Mesendoderm (in vitro differentiated cells): Measurements from ENCODE around the gene MS4A13.

ENCODE experiments used
- DNase-seq: peaks from one replicate; pipeline ENCODE4 v3.0.0; 2013
- H2AK5ac ChIP-seq: 2 replicates; pipeline ENCODE4 v1.6.1; 2013; ENCODE audit warnings: low read length, inconsistent platforms
- H2BK120ac ChIP-seq: 2 replicates; pipeline ENCODE4 v1.6.1; 2013; ENCODE audit warnings: low read depth, mild to moderate bottlenecking, low read length, moderate library complexity, mixed read lengths
- H2BK15ac ChIP-seq: replicated peaks from 2 replicates; pipeline ENCODE4 v1.6.1; 2013; ENCODE audit warnings: low read depth, mild to moderate bottlenecking, moderate library complexity
- H2BK5ac ChIP-seq: 2 replicates; pipeline ENCODE4 v1.6.1; 2013; ENCODE audit warnings: low read length, inconsistent platforms
- H3K18ac ChIP-seq: 2 replicates; pipeline ENCODE4 v1.6.1; 2013; ENCODE audit warnings: mild to moderate bottlenecking, low read length, mixed read lengths
- H3K23ac ChIP-seq: one replicate; pipeline ENCODE4 v1.6.1; 2013; ENCODE audit warnings: low read length
- H3K27ac ChIP-seq: 2 replicates; pipeline ENCODE4 v1.5.1; 2013; ENCODE audit warnings: low read depth, mild to moderate bottlenecking, inconsistent platforms, low read length, moderate library complexity
- H3K27me3 ChIP-seq: 2 replicates; pipeline ENCODE4 v1.6.1; 2013; ENCODE audit warnings: low read length, control low read depth, mild to moderate bottlenecking, inconsistent platforms; ENCODE audit not compliant: insufficient read depth, poor library complexity
- H3K36me3 ChIP-seq: 2 replicates; pipeline ENCODE4 v1.6.1; 2013; ENCODE audit warnings: low read length, inconsistent platforms; ENCODE audit not compliant: control insufficient read depth, insufficient read depth
- H3K4ac ChIP-seq: one replicate; pipeline ENCODE4 v1.6.1; 2013; ENCODE audit warnings: low read depth, mild to moderate bottlenecking, low read length, moderate library complexity
- H3K4me1 ChIP-seq: 2 replicates; pipeline ENCODE4 v1.6.1; 2013; ENCODE audit warnings: low read depth, low read length, inconsistent platforms; ENCODE audit not compliant: control insufficient read depth
- H3K4me2 ChIP-seq: 2 replicates; pipeline ENCODE4 v1.6.1; 2013; ENCODE audit warnings: low read length
- H3K4me3 ChIP-seq: 2 replicates; pipeline ENCODE4 v1.5.1; 2013; ENCODE audit warnings: mild to moderate bottlenecking, low read length
- H3K56ac ChIP-seq: one replicate; pipeline ENCODE4 v1.6.1; 2013; ENCODE audit warnings: low read length
- H3K79me1 ChIP-seq: 2 replicates; pipeline ENCODE4 v1.6.1; 2013; ENCODE audit warnings: low read length, inconsistent platforms
- H3K79me2 ChIP-seq: 2 replicates; pipeline ENCODE4 v1.6.1; 2013; ENCODE audit warnings: mild to moderate bottlenecking, low read length; ENCODE audit not compliant: control insufficient read depth, insufficient read depth
- H3K9ac ChIP-seq: 2 replicates; pipeline ENCODE4 v1.6.1; 2013; ENCODE audit warnings: low read length, inconsistent platforms
- H4K5ac ChIP-seq: one replicate; pipeline ENCODE4 v1.6.1; 2013; ENCODE audit warnings: low read length
- H4K8ac ChIP-seq: one replicate; pipeline ENCODE4 v1.6.1; 2013; ENCODE audit warnings: low read depth, mild to moderate bottlenecking, control low read depth, low read length, moderate library complexity
- WGBS: extraction: QIAGEN DNeasy Blood & Tissue Kit; methylation state at CpG from one replicate; pipeline ENCODE4 v1.1.7; 2013; ENCODE audit warnings: low lambda C conversion rate, missing lambda C conversion rate; ENCODE audit not compliant: insufficient coverage; ENCODE audit errors: extremely low coverage; 5-methylcytosine and 5-hydroxymethylcytosine counted together

Gene MS4A13

DNA sequence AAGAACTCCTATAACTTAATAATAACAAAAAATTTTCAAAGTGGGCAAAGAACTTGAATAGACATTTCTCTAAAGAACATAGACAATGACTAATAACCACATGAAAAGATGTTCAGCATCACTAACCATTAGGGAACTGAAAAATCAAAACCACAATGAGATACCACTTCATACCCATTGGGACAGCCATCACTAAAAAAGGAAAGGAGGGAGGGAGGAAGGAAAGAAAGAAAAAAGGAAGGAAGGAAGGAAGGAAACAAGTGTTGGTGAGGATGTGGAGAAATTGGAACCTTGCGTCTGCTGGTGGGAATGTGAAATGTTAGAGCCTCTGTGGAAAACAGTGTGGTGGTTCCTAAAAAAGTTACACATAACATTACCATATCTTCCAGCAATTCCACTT, 55.8 kb downstream of the MS4A13 start:
- H3K4me2 ChIP-seq: no peak overlapping the region
- no CpG with 5 or more reads among the region's 1 CpG for WGBS
- H3K9ac ChIP-seq: no peak overlapping the region
- H3K4me1 ChIP-seq: no peaks in the 10 kb centered on the region
- H2BK5ac ChIP-seq: no peak overlapping the region
- no peak overlapping the region for H3K56ac ChIP-seq
- H3K27me3 ChIP-seq: no peaks in the 10 kb centered on the region
- H4K5ac ChIP-seq: no peak overlapping the region
- H2AK5ac ChIP-seq: no peak overlapping the region
- H3K79me2 ChIP-seq: no peaks in the 10 kb centered on the region
- no peak overlapping the region for H4K8ac ChIP-seq
- H3K27ac ChIP-seq: no peak overlapping the region
- no peaks in the 10 kb centered on the region for H3K36me3 ChIP-seq
- no peak overlapping the region for H3K4me3 ChIP-seq
- H2BK15ac ChIP-seq: no peak overlapping the region
- no peak overlapping the region for H3K23ac ChIP-seq
- no peak overlapping the region for H3K4ac ChIP-seq
- H2BK120ac ChIP-seq: no peak overlapping the region
- no peak for DNase-seq
- H3K79me1 ChIP-seq: no peaks in the 10 kb centered on the region
- H3K18ac ChIP-seq: no peak overlapping the region

DNA sequence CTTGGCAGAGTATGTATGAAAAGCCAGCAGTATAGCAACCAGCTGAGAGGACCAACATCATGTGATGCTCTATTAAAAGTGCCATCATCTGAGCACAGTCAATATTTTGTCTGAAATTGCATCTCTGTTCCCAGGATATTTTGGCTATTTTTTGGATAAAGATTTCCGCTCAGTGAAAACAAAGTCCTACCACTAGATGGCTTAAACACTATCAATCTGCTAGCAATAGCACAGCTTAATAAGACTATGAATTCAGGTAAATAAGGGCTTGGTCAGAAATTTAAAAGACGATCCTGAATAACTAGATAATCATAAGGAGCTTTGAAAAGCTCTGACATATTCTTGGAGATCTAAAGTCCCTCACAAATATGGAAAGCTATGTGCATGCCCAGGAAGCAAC, 74.4 kb downstream of the MS4A13 start:
- no peak overlapping the region for H2BK15ac ChIP-seq
- no peaks in the 10 kb centered on the region for H3K36me3 ChIP-seq
- no peak overlapping the region for H3K27ac ChIP-seq
- H2BK5ac ChIP-seq: no peak overlapping the region
- no peaks in the 10 kb centered on the region for H3K79me2 ChIP-seq
- peak; percentile 7 for DNase-seq
- no peak overlapping the region for H3K9ac ChIP-seq
- H3K4ac ChIP-seq: no peak overlapping the region
- WGBS: no CpG with 5 or more reads among the region's 2 CpGs
- no peaks in the 10 kb centered on the region for H3K27me3 ChIP-seq
- H3K4me2 ChIP-seq: no peak overlapping the region
- H3K4me1 ChIP-seq: no peaks in the 10 kb centered on the region
- H2AK5ac ChIP-seq: no peak overlapping the region
- no peaks in the 10 kb centered on the region for H3K79me1 ChIP-seq
- no peak overlapping the region for H3K56ac ChIP-seq
- no peak overlapping the region for H4K5ac ChIP-seq
- no peak overlapping the region for H3K18ac ChIP-seq
- no peak overlapping the region for H3K4me3 ChIP-seq
- no peak overlapping the region for H3K23ac ChIP-seq
- H4K8ac ChIP-seq: no peak overlapping the region
- no peak overlapping the region for H2BK120ac ChIP-seq
